ENCODE results near the gene AMMECR1.

DNA sequence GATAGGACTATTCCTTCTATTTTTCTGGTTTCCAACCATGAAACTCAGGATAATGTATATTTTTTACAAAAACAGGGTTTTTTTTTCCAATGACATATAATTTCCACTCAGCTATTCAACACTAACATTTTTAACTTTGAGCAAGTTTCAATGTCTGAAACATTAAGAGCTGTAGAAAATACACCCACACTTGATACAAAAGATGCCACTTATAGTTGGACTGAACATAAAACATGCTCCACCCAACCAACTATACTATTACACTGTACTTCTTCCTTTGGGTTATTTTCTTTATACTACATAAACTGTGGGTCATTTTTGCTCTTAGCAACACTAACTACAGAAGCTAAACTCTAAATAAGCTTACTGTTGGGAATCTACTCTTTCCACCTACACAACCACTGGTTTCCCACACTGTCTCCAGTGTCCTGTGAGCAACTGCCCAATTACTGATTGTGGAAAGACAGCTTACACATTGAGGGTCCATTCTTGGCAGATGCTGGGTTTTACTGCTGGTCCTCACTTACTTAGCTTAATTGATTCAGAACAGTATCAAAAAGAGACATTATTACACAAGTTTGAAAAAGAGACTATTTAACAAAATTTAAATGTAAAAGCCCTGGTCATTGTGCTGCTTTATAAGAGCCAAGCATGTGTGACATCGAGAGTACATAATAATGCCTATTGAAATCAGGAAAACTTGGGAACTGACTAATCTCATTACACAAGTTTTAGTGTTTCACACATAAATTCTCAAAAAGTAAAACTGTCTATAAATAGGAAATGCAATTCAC, 6.3 kb downstream of the AMMECR1 start:
- TF ChIP-seq, protein P1, sequence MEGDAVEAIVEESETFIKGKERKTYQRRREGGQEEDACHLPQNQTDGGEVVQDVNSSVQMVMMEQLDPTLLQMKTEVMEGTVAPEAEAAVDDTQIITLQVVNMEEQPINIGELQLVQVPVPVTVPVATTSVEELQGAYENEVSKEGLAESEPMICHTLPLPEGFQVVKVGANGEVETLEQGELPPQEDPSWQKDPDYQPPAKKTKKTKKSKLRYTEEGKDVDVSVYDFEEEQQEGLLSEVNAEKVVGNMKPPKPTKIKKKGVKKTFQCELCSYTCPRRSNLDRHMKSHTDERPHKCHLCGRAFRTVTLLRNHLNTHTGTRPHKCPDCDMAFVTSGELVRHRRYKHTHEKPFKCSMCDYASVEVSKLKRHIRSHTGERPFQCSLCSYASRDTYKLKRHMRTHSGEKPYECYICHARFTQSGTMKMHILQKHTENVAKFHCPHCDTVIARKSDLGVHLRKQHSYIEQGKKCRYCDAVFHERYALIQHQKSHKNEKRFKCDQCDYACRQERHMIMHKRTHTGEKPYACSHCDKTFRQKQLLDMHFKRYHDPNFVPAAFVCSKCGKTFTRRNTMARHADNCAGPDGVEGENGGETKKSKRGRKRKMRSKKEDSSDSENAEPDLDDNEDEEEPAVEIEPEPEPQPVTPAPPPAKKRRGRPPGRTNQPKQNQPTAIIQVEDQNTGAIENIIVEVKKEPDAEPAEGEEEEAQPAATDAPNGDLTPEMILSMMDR (IDR thresholded peaks at IDR 0.05; ENCODE audit: borderline replicate concordance, extremely low read depth, low read length, poor library complexity, severe bottlenecking): no peak
- TF ChIP-seq EZH2 (IDR thresholded peaks at IDR 0.05; ENCODE audit: borderline replicate concordance, low read depth, low read length, severe bottlenecking): no peak
